Aorta (tissue), 5 donors: ENCODE measurements around the gene KDELR3. TPM values are rescaled to one million over a fixed set of nuclear protein-coding genes. Genes with fewer than 3 reads are reported as not detected.

ENCODE experiments used
- ATAC-seq: fragments of 200-7000 bp; cut with Tn5 transposase; one replicate; pipeline ENCODE4 v1.9.1; 2022; ENCODE audit warnings: moderate library complexity; ENCODE audit not compliant: low FRiP score
- DNase-seq, 2 donors: peaks; one replicate each; pipeline ENCODE4 v3.0.0-alpha.2; 2020
- H3K27ac ChIP-seq, 2 donors: one replicate each; pipeline ENCODE4 v1.5.1; 2013; ENCODE audit warnings: low read length in 2 of 2, mild to moderate bottlenecking in 2 of 2, moderate library complexity in 2 of 2, control low read depth in 1 of 2, inconsistent platforms in 1 of 2, low read depth in 1 of 2
- H3K27me3 ChIP-seq, 2 donors: one replicate each; pipeline ENCODE4 v1.6.1; 2013; ENCODE audit warnings: control low read depth in 1 of 2, low read length in 1 of 2, mild to moderate bottlenecking in 1 of 2, moderate library complexity in 1 of 2; ENCODE audit not compliant: insufficient read depth in 2 of 2, control insufficient read depth in 1 of 2
- H3K36me3 ChIP-seq, 2 donors: one replicate each; pipeline ENCODE4 v1.6.1; 2013; ENCODE audit warnings: control low read depth in 1 of 2, low read length in 1 of 2, mild to moderate bottlenecking in 1 of 2; ENCODE audit not compliant: insufficient read depth in 2 of 2, control insufficient read depth in 1 of 2
- H3K4me1 ChIP-seq, 2 donors: one replicate each; pipeline ENCODE4 v1.6.1; 2013; ENCODE audit warnings: low read length in 2 of 2, control low read depth in 1 of 2, mild to moderate bottlenecking in 1 of 2, moderate library complexity in 1 of 2; ENCODE audit not compliant: insufficient read depth in 2 of 2, control insufficient read depth in 1 of 2
- H3K4me3 ChIP-seq, 2 donors: one replicate each; pipeline ENCODE4 v1.5.1; 2013; ENCODE audit warnings: low read length in 2 of 2, control low read depth in 1 of 2, mild to moderate bottlenecking in 1 of 2
- H3K9me3 ChIP-seq: one replicate; pipeline ENCODE4 v1.6.1; 2013; ENCODE audit warnings: mild to moderate bottlenecking, low read length; ENCODE audit not compliant: control insufficient read depth
- WGBS, 2 donors: extraction: QIAGEN DNeasy Blood & Tissue Kit; methylation state at CpG; one replicate each; pipeline ENCODE4 v1.1.7; 2013; 5-methylcytosine and 5-hydroxymethylcytosine counted together
- intact Hi-C, 2 donors: fragments of 100-400 bp; cut with DNase I; formaldehyde crosslinking; loops; one replicate each; pipeline versions ENCODE4 v1.14.2 to v1.15.0; 2022
- polyA plus RNA-seq, 2 donors: library from polyadenylated mRNA; stranded (reverse); fragments of 200-250 nt; gene quantifications; one replicate each; pipeline ENCODE4 v1.2.3, GENCODE V29; 2013
- total RNA-seq, 2 donors: library from RNA; stranded (reverse); fragmentation: NEBNext Ultra II Directional; extraction: Animal tissue kit (Norgen Biotek cat#: 25700); gene quantifications; one replicate each; pipeline ENCODE4 v1.2.1, GENCODE V29; 2021
- donor health status: healthy with polysubstance abuse.
- donor health status: Bipolar disorder and iron deficiency.
- donor health status: DM: no; HTN: no; CAD: no.
- donor health status: DM: no; HTN: no; CAD: no.
- donor health status: DM: yes; HTN: yes; CAD: no.

Gene KDELR3
- total and polyA plus RNA-seq, 4 donors, result 12.9 to 25.8 (median 20.8) TPM

GRCh38 chr22:38424525-38425080, 43.3 kb upstream of the KDELR3 start:
- Histone ChIP-seq H3K9me3 (no peaks in the 10 kb centered on the region), H3K36me3 (no peaks in the 10 kb centered on the region), H3K27ac (no peak overlapping the region), H3K4me3 (no peak overlapping the region), H3K4me1 (no peaks in the 10 kb centered on the region), H3K27me3 (no peaks in the 10 kb centered on the region)
- no peak for ATAC-seq
- no peak for DNase-seq
- intact Hi-C loops, result no loop called here
- WGBS, 2 donors, result 90 to 94% methylated on average over 12 of the region's 12 CpGs

- WGBS, 2 donors, result 88 to 89% methylated on average over 4 to 17 of the region's 17 CpGs
- H3K36me3 ChIP-seq, result no peaks in the 10 kb centered on the region
- no peak for ATAC-seq
These were observed 41.3 kb upstream of the KDELR3 start for GRCh38 chr22:38426628-38427027.

GRCh38 chr22:38427465-38427864, 40.4 kb upstream of the KDELR3 start:
- DNase-seq, result no peak
- ATAC-seq, result no peak
- no peak overlapping the region for H3K4me3 ChIP-seq
- H3K9me3 ChIP-seq, result no peaks in the 10 kb centered on the region
- WGBS, 2 donors, result 97 to 98% methylated on average over 36 of the region's 36 CpGs
- intact Hi-C loops, result no loop called here
- H3K36me3 ChIP-seq, result no peaks in the 10 kb centered on the region
- no peaks in the 10 kb centered on the region for H3K4me1 ChIP-seq
- H3K27me3 ChIP-seq, result no peaks in the 10 kb centered on the region
- no peak overlapping the region for H3K27ac ChIP-seq

More at GRCh38 chr22:38426628-38427027, 41.3 kb upstream of the KDELR3 start:
- no peaks in the 10 kb centered on the region for H3K4me1 ChIP-seq
- intact Hi-C loops, result no loop called here
- H3K27me3 ChIP-seq, result no peaks in the 10 kb centered on the region
- DNase-seq, result no peak
- H3K27ac ChIP-seq, result no peak overlapping the region
- no peak overlapping the region for H3K4me3 ChIP-seq
- no peaks in the 10 kb centered on the region for H3K9me3 ChIP-seq

GRCh38 chr22:38427940-38428339, 40.0 kb upstream of the KDELR3 start:
- H3K27ac ChIP-seq, result no peak overlapping the region
- no peaks in the 10 kb centered on the region for H3K36me3 ChIP-seq
- 97 to 98% methylated on average over 31 of the region's 31 CpGs for WGBS, 2 donors
- ATAC-seq (no peak), DNase-seq (no peak)
- no peak overlapping the region for H3K4me3 ChIP-seq
- H3K4me1 ChIP-seq, result no peaks in the 10 kb centered on the region
- no peaks in the 10 kb centered on the region for H3K27me3 ChIP-seq
- no peaks in the 10 kb centered on the region for H3K9me3 ChIP-seq
- intact Hi-C loops, result no loop called here

GRCh38 chr22:38428714-38429113, 39.2 kb upstream of the KDELR3 start:
- H3K27ac ChIP-seq, result no peak overlapping the region
- ATAC-seq, result no peak
- no peaks in the 10 kb centered on the region for H3K4me1 ChIP-seq
- H3K36me3 ChIP-seq, result no peaks in the 10 kb centered on the region
- 82 to 89% methylated on average over 2 of the region's 2 CpGs for WGBS, 2 donors
- no peaks in the 10 kb centered on the region for H3K27me3 ChIP-seq
- H3K4me3 ChIP-seq, result no peak overlapping the region
- intact Hi-C loops, result no loop called here
- no peaks in the 10 kb centered on the region for H3K9me3 ChIP-seq
- DNase-seq, result no peak

- H3K4me1 ChIP-seq, result no peaks in the 10 kb centered on the region
- WGBS, 2 donors, result 68 to 70% methylated on average over 16 of the region's 16 CpGs
- DNase-seq (no peak), ATAC-seq (no peak)
- H3K9me3 ChIP-seq, result no peaks in the 10 kb centered on the region
- no peaks in the 10 kb centered on the region for H3K27me3 ChIP-seq
- H3K27ac ChIP-seq, result no peak overlapping the region
- intact Hi-C loops, result no loop called here
- no peak overlapping the region for H3K4me3 ChIP-seq
- no peaks in the 10 kb centered on the region for H3K36me3 ChIP-seq
These were observed 38.3 kb upstream of the KDELR3 start for GRCh38 chr22:38429499-38430068.

GRCh38 chr22:38431266-38432010, 36.5 kb upstream of the KDELR3 start:
- no peak overlapping the region for H3K27ac ChIP-seq
- no peaks in the 10 kb centered on the region for H3K36me3 ChIP-seq
- intact Hi-C loops, result no loop called here
- H3K4me3 ChIP-seq, result no peak overlapping the region
- no peaks in the 10 kb centered on the region for H3K9me3 ChIP-seq
- no peaks in the 10 kb centered on the region for H3K27me3 ChIP-seq
- no peak for DNase-seq
- no peak for ATAC-seq
- no peaks in the 10 kb centered on the region for H3K4me1 ChIP-seq
- 92 to 95% methylated on average over 12 of the region's 12 CpGs for WGBS, 2 donors

- Histone ChIP-seq H3K9me3 (no peaks in the 10 kb centered on the region), H3K4me1 (no peaks in the 10 kb centered on the region), H3K4me3 (no peak overlapping the region), H3K27me3 (no peaks in the 10 kb centered on the region), H3K27ac (no peak overlapping the region), H3K36me3 (no peaks in the 10 kb centered on the region)
- no peak for ATAC-seq
- DNase-seq, result no peak
- intact Hi-C loops, result no loop called here
- WGBS, 2 donors, result 94 to 95% methylated on average over 1 of the region's 1 CpG
These were observed 35.6 kb upstream of the KDELR3 start for GRCh38 chr22:38432264-38432663.

GRCh38 chr22:38433871-38434270, 34.0 kb upstream of the KDELR3 start:
- no peaks in the 10 kb centered on the region for H3K9me3 ChIP-seq
- H3K27ac ChIP-seq, result no peak overlapping the region
- DNase-seq (no peak), ATAC-seq (no peak)
- no peaks in the 10 kb centered on the region for H3K36me3 ChIP-seq
- 80 to 81% methylated on average over 8 of the region's 8 CpGs for WGBS, 2 donors
- intact Hi-C loops, result no loop called here
- H3K4me3 ChIP-seq, result no peak overlapping the region
- no peaks in the 10 kb centered on the region for H3K4me1 ChIP-seq
- no peaks in the 10 kb centered on the region for H3K27me3 ChIP-seq
